ENCODE data around the gene ABAT. TPM values are rescaled to one million over a fixed set of nuclear protein-coding genes. Genes with fewer than 3 reads are reported as not detected.

ABAT gene
- polyA plus RNA-seq (2013, experiment 1 of 2) = 6.2 TPM
- polyA plus RNA-seq (2013, experiment 2 of 2) = 5.6 TPM

GRCh38 chr16:8674413-8675022 lies at the start of gene ABAT:
TSS of gene ABAT (plus strand) at chr16:8674617. CDS start at chr16:8735740, 61,123 bp downstream.
- H3K9me3 ChIP-seq (ENCODE audit: control insufficient read depth, low read length) = no peaks in the 10 kb centered on the region
- no peaks in the 10 kb centered on the region for H3K36me3 ChIP-seq (ENCODE audit: control insufficient read depth, insufficient read depth, low read length)
- 4 to 5% methylated on average over 31 to 41 of the region's 49 CpGs for WGBS, 2 experiments (ENCODE audit: insufficient coverage in 2 of 2)
- no peak within 1 kb of the TSS for H3K27ac ChIP-seq (ENCODE audit: low read depth, low read length, severe bottlenecking)
- H3K4me1 ChIP-seq (ENCODE audit: control insufficient read depth, insufficient read depth, low read length, poor library complexity, severe bottlenecking) = peaks cover 6% of the 10 kb centered on the region
- peak within 1 kb of the TSS; percentile 53 for H3K4me3 ChIP-seq (ENCODE audit: extremely low read depth, insufficient read depth, low read length, poor library complexity, severe bottlenecking)

- 94 to 96% methylated on average over 6 to 8 of the region's 10 CpGs for WGBS, 2 experiments (ENCODE audit: insufficient coverage in 2 of 2)
- H3K36me3 ChIP-seq (ENCODE audit: control insufficient read depth, insufficient read depth, low read length) = peaks cover 70% of the 10 kb centered on the region
- H3K27ac ChIP-seq (ENCODE audit: low read depth, low read length, severe bottlenecking) = no peak overlapping the region
Observed at GRCh38 chr16:8625491-8626087, 48.8 kb upstream of the ABAT start.

GRCh38 chr16:8626946-8627345 lies 47.5 kb upstream of the ABAT start:
- Histone ChIP-seq H3K27ac (ENCODE audit: low read depth, low read length, severe bottlenecking) (no peak overlapping the region), H3K9me3 (ENCODE audit: control insufficient read depth, low read length) (no peaks in the 10 kb centered on the region), H3K4me3 (ENCODE audit: extremely low read depth, insufficient read depth, low read length, poor library complexity, severe bottlenecking) (no peak overlapping the region), H3K4me1 (ENCODE audit: control insufficient read depth, insufficient read depth, low read length, poor library complexity, severe bottlenecking) (peaks cover 11% of the 10 kb centered on the region), H3K36me3 (ENCODE audit: control insufficient read depth, insufficient read depth, low read length) (peaks cover 83% of the 10 kb centered on the region)
- WGBS, 2 experiments (ENCODE audit: insufficient coverage in 2 of 2) = 98 to 100% methylated on average over 8 of the region's 8 CpGs

More at GRCh38 chr16:8625491-8626087, 48.8 kb upstream of the ABAT start:
- Histone ChIP-seq H3K9me3 (ENCODE audit: control insufficient read depth, low read length) (no peaks in the 10 kb centered on the region), H3K4me1 (ENCODE audit: control insufficient read depth, insufficient read depth, low read length, poor library complexity, severe bottlenecking) (peaks cover 11% of the 10 kb centered on the region), H3K4me3 (ENCODE audit: extremely low read depth, insufficient read depth, low read length, poor library complexity, severe bottlenecking) (no peak overlapping the region)

DNA sequence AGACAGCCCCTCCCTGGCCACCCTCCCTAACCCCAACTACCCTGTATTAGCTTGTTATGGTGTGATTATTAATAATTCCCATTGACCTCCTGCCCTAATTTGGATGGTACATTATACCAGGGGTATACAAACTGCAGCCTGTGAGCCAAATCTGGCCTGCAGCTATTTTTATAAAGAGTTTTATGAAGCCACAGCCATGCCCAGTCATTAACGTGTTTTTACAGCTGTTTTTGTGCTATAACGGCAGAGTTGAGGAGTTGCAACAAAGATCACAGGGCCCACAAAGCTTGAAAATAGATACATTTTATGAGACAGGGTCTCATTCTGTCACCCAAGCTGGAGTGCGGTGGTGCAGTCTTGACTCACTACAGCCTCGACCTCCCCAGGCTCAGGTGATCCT lies 47.0 kb upstream of the ABAT start:
- peaks cover 11% of the 10 kb centered on the region for H3K4me1 ChIP-seq (ENCODE audit: control insufficient read depth, insufficient read depth, low read length, poor library complexity, severe bottlenecking)
- peaks cover 88% of the 10 kb centered on the region for H3K36me3 ChIP-seq (ENCODE audit: control insufficient read depth, insufficient read depth, low read length)
- no peak overlapping the region for H3K27ac ChIP-seq (ENCODE audit: low read depth, low read length, severe bottlenecking)
- H3K9me3 ChIP-seq (ENCODE audit: control insufficient read depth, low read length) = no peaks in the 10 kb centered on the region
- H3K4me3 ChIP-seq (ENCODE audit: extremely low read depth, insufficient read depth, low read length, poor library complexity, severe bottlenecking) = no peak overlapping the region
- 81 to 84% methylated on average over 3 to 4 of the region's 4 CpGs for WGBS, 2 experiments (ENCODE audit: insufficient coverage in 2 of 2)

- H3K4me3 ChIP-seq (ENCODE audit: extremely low read depth, insufficient read depth, low read length, poor library complexity, severe bottlenecking) = no peak overlapping the region
- H3K27ac ChIP-seq (ENCODE audit: low read depth, low read length, severe bottlenecking) = no peak overlapping the region
- no peaks in the 10 kb centered on the region for H3K9me3 ChIP-seq (ENCODE audit: control insufficient read depth, low read length)
- H3K4me1 ChIP-seq (ENCODE audit: control insufficient read depth, insufficient read depth, low read length, poor library complexity, severe bottlenecking) = no peaks in the 10 kb centered on the region
- WGBS, 2 experiments (ENCODE audit: insufficient coverage in 2 of 2) = 93 to 95% methylated on average over 14 of the region's 16 CpGs
- peaks cover 79% of the 10 kb centered on the region for H3K36me3 ChIP-seq (ENCODE audit: control insufficient read depth, insufficient read depth, low read length)
Observed at GRCh38 chr16:8628981-8629725, 45.3 kb upstream of the ABAT start.

DNA sequence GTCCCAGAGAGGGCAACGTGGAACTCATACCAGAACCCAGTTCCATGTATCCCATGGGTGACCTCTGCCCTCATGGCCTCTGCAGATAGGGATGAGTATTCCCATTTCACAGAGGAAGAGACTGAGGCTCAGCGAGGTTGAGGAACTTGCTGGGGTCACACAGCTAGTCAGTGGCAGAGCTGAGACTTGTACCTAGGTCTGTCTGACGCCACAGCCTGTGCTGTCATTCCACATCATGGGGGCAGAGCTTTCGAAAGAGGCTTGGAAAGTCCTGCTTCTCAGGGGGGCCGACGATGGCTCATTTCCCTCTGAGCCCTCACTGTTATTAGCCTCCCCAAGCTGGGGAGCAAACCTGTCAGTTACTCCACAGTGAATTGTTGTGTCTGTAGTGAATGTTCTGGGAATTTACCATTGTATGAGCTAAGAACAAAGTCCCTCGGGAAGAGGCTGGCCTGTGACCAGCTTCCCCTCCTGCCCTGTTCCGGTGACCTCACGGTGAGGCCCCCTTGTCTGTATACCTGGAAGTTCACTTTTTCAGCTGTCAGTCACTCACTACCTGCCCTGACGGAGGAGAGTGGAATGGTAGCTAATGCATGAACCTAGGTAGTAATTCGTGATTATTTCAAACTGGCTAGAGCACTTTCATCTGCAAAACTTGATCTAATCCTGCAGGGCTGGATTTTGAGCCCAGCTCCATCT lies 44.0 kb upstream of the ABAT start:
- Histone ChIP-seq H3K4me1 (ENCODE audit: control insufficient read depth, insufficient read depth, low read length, poor library complexity, severe bottlenecking) (no peaks in the 10 kb centered on the region), H3K27ac (ENCODE audit: low read depth, low read length, severe bottlenecking) (no peak overlapping the region), H3K9me3 (ENCODE audit: control insufficient read depth, low read length) (no peaks in the 10 kb centered on the region), H3K4me3 (ENCODE audit: extremely low read depth, insufficient read depth, low read length, poor library complexity, severe bottlenecking) (no peak overlapping the region), H3K36me3 (ENCODE audit: control insufficient read depth, insufficient read depth, low read length) (peaks cover 77% of the 10 kb centered on the region)
- 95 to 97% methylated on average over 3 to 6 of the region's 11 CpGs for WGBS, 2 experiments (ENCODE audit: insufficient coverage in 2 of 2)

DNA sequence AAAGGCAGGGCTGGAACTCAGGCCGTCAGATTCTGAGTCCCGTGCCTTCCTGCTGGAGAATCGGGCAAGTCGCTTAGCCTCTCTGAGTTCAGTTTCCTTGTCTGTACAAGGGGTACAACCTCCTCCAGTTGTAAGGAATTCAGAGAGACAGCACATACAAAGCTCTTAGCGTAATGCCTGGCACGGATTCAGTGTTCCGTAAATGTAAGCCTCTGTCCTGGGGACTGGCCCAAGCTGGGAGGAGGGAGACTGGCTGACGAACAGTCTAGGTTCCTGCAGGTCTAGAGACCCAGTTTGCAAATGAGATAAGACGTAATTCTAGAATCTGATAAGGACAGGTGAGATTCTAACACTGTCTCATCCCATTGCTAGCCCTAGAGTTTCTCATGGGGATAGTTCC lies 43.0 kb upstream of the ABAT start:
- Histone ChIP-seq H3K36me3 (ENCODE audit: control insufficient read depth, insufficient read depth, low read length) (peaks cover 77% of the 10 kb centered on the region), H3K9me3 (ENCODE audit: control insufficient read depth, low read length) (no peaks in the 10 kb centered on the region), H3K27ac (ENCODE audit: low read depth, low read length, severe bottlenecking) (no peak overlapping the region), H3K4me3 (ENCODE audit: extremely low read depth, insufficient read depth, low read length, poor library complexity, severe bottlenecking) (no peak overlapping the region), H3K4me1 (ENCODE audit: control insufficient read depth, insufficient read depth, low read length, poor library complexity, severe bottlenecking) (no peaks in the 10 kb centered on the region)
- WGBS, 2 experiments (ENCODE audit: insufficient coverage in 2 of 2) = 93 to 98% methylated on average over 7 to 9 of the region's 9 CpGs

DNA sequence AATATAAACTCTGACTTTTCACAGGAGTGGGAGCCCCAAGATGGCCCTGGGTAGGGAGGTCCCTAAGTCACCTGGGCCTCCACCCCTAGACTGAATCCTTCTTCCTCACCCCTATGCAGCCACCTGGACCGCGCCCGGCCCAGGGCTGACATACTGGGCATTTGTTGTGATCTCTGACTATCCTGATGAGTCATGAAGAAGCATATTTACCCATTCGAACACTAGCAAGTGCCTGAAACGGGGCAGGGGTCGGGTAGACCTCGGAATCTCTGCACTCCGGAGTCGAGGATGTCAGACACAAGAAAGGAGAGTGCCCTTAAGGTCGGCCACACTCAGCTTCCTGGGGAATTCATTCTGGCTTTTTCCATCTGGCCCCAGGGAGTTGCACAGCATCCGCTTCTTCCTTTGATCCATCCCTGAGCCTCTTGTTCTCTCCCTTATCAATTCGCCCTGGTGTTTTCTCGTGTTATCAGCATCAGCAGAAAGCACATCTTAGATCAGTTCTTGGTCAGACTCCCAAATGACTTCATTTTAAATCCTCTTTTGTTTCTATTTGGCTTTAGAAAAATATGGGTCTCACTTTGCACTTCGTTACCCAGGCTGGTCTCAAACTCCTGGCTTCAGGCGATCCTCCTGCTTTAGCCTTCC lies 42.5 kb upstream of the ABAT start:
- Histone ChIP-seq H3K36me3 (ENCODE audit: control insufficient read depth, insufficient read depth, low read length) (peaks cover 77% of the 10 kb centered on the region), H3K4me3 (ENCODE audit: extremely low read depth, insufficient read depth, low read length, poor library complexity, severe bottlenecking) (no peak overlapping the region), H3K27ac (ENCODE audit: low read depth, low read length, severe bottlenecking) (no peak overlapping the region), H3K4me1 (ENCODE audit: control insufficient read depth, insufficient read depth, low read length, poor library complexity, severe bottlenecking) (no peaks in the 10 kb centered on the region), H3K9me3 (ENCODE audit: control insufficient read depth, low read length) (no peaks in the 10 kb centered on the region)
- 71 to 74% methylated on average over 15 of the region's 15 CpGs for WGBS, 2 experiments (ENCODE audit: insufficient coverage in 2 of 2)

- H3K4me3 ChIP-seq (ENCODE audit: extremely low read depth, insufficient read depth, low read length, poor library complexity, severe bottlenecking) = no peak overlapping the region
- no peaks in the 10 kb centered on the region for H3K4me1 ChIP-seq (ENCODE audit: control insufficient read depth, insufficient read depth, low read length, poor library complexity, severe bottlenecking)
- H3K27ac ChIP-seq (ENCODE audit: low read depth, low read length, severe bottlenecking) = no peak overlapping the region
- peaks cover 79% of the 10 kb centered on the region for H3K36me3 ChIP-seq (ENCODE audit: control insufficient read depth, insufficient read depth, low read length)
- WGBS, 2 experiments (ENCODE audit: insufficient coverage in 2 of 2) = 83 to 90% methylated on average over 3 to 5 of the region's 5 CpGs
- no peaks in the 10 kb centered on the region for H3K9me3 ChIP-seq (ENCODE audit: control insufficient read depth, low read length)
Observed at GRCh38 chr16:8632675-8633182, 41.7 kb upstream of the ABAT start.

Measured in mesodermal cell (in vitro differentiated cells).